Heart right ventricle (tissue), 16 donors: ENCODE results near the gene TBX15. TPM values are rescaled to one million over a fixed set of nuclear protein-coding genes. Genes with fewer than 3 reads are reported as not detected.

Experiments
- ATAC-seq, 8 donors: fragments of 200-7000 bp; cut with Tn5 transposase; one replicate each; pipeline ENCODE4 v1.9.1; 2020; ENCODE audit warnings: mild to moderate bottlenecking in 8 of 8, moderate library complexity in 8 of 8, moderate number of reproducible peaks in 1 of 8
- DNase-seq, 2 donors: peaks; one replicate each; pipeline ENCODE4 v3.0.0-alpha.2; 2020
- H3K27ac ChIP-seq, 10 donors: fragments of 200-600 bp; sonication (generic) in 2 of 10; one replicate each; pipeline versions ENCODE4 v1.5.0 to v1.8.0; 2020 to 2022; ENCODE audit warnings: mild to moderate bottlenecking in 3 of 10
- H3K27me3 ChIP-seq, 7 donors: fragments of 200-600 bp; one replicate each; pipeline ENCODE4 v1.8.0; 2021 to 2022; ENCODE audit warnings: mild to moderate bottlenecking in 2 of 7
- H3K36me3 ChIP-seq, 9 donors: fragments of 200-600 bp; sonication (generic) in 1 of 9; one replicate each; pipeline versions ENCODE4 v1.5.0 to v1.8.0; 2020 to 2022; ENCODE audit warnings: mild to moderate bottlenecking in 2 of 9
- H3K4me1 ChIP-seq, 9 donors: fragments of 200-600 bp; sonication (generic) in 1 of 9; one replicate each; pipeline versions ENCODE4 v1.5.0 to v1.8.0; 2020 to 2022; ENCODE audit warnings: mild to moderate bottlenecking in 4 of 9
- H3K4me3 ChIP-seq, 10 donors: fragments of 200-600 bp; sonication (generic) in 2 of 10; one replicate each; pipeline versions ENCODE4 v1.5.0 to v1.8.0; 2020 to 2022; ENCODE audit warnings: mild to moderate bottlenecking in 7 of 10, moderate library complexity in 2 of 10
- H3K9me3 ChIP-seq, 11 donors: fragments of 200-600 bp in 10 of 11; sonication (generic) in 2 of 11; one replicate each; pipeline versions ENCODE4 v1.5.0 to v1.8.0; 2013 to 2022; ENCODE audit warnings: mild to moderate bottlenecking in 2 of 11, control low read depth in 1 of 11, moderate library complexity in 1 of 11
- WGBS, 2 donors: extraction: QIAGEN DNeasy Blood & Tissue Kit; methylation state at CpG; one replicate each; pipeline ENCODE4 v1.1.7; 2013; ENCODE audit warnings: inconsistent platforms in 1 of 2; 5-methylcytosine and 5-hydroxymethylcytosine counted together
- intact Hi-C, 10 donors: fragments of 100-400 bp; cut with DNase I; formaldehyde crosslinking; loops; one replicate each; pipeline versions ENCODE4 v1.11.1 to v1.14.2; 2022
- polyA plus RNA-seq, 2 donors: library from polyadenylated mRNA; stranded (reverse); fragments of 200-250 nt; gene quantifications; one replicate each; pipeline ENCODE4 v1.2.3, GENCODE V29; 2013
- total RNA-seq, 10 donors: library from RNA; stranded (reverse); fragmentation: NEBNext Ultra II Directional in 3 of 10; extraction: Animal tissue kit (Norgen Biotek cat#: 25700) in 3 of 10; gene quantifications; one replicate each; pipeline versions ENCODE4 v1.2.1 to v1.2.4, GENCODE V29; 2021 to 2023
- TF ChIP-seq, protein P1 (sequence below), 9 donors: fragments of 200-600 bp; sonication (generic) in 2 of 9; IDR thresholded peaks; one replicate each; pipeline versions ENCODE4 v1.5.0 to v1.8.0; 2021 to 2022; ENCODE audit warnings: antibody characterized with exemption in 9 of 9, mild to moderate bottlenecking in 5 of 9, moderate library complexity in 1 of 9
- donor health status: Arrhythmogenic right ventricular cardiomyopathy.
- donor health status: ischemic (EF 13 %, LVEDD 7.1; RV severe dilation, severe dysfunction).
- donor health status: healthy with polysubstance abuse.
- donor health status: DM: no; HTN: yes; CAD: no.
- donor health status: DM: no; HTN: no; CAD: no.
- donor health status: ischemic (EF 25% LVEDD 6.9; RV normal size, moderate dysfunction).
- donor health status: ischemic (EF 25% LVEDD 5.7; RV mildly dilated, moderate dysfunction).
- donor health status: healthy.
- donor health status: DM: yes; HTN: yes; CAD: no.
- donor health status: Ischemic cardiomyopathy.
- donor health status: ischemic (EF 35%, LVEDD 5.7; RV mildly dilated, moderate dysfunction).
- donor health status: nonischemic (EF 11% LVEDD 7.7; RV severe dilation, severe dysfunction).
- donor health status: DM: yes; HTN: yes; CAD: no.
- donor health status: PGD.
- donor health status: ischemic (EF 29% LVEDD 5.4; RV normal size, mild dysfunction).
- donor health status: nonischemic (EF 23%, LVEDD 6.1; RV moderate dilation, normal function).

TBX15 gene
- total and polyA plus RNA-seq, 12 donors = 0.18 to 1.1 (median 0.47) TPM

DNA sequence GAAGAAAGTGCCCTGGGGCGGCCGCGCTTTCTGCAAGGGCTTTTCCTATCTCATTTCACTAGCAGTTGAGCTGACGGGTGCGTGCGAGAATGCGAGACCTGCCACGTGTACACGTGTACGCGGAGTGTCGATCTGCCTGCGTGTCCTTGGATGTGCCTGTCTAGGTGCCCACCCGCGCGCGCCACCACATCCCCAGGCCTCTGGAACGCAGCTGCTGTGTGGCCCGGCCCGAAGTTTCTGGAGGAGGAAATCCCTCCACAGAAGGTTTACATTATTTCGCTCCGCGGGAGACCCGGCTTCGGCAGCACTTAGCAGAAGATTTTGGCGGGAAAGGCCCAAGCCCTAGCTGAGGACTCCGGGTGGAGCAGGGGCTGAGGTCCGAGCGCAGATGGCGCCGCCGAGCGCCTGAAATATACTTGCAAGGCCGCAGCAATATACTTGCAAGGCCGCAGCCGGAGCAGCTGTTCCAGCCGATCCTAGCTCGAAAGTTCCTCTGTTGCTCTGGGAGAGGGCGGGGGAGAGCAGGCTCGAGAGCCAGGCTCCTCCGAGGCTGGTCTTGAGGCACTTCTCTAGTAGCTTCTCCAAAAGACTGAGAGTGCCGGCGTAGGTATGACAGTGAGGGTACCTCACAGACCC lies 3.9 kb downstream of the TBX15 start:
- TF ChIP-seq, protein P1, sequence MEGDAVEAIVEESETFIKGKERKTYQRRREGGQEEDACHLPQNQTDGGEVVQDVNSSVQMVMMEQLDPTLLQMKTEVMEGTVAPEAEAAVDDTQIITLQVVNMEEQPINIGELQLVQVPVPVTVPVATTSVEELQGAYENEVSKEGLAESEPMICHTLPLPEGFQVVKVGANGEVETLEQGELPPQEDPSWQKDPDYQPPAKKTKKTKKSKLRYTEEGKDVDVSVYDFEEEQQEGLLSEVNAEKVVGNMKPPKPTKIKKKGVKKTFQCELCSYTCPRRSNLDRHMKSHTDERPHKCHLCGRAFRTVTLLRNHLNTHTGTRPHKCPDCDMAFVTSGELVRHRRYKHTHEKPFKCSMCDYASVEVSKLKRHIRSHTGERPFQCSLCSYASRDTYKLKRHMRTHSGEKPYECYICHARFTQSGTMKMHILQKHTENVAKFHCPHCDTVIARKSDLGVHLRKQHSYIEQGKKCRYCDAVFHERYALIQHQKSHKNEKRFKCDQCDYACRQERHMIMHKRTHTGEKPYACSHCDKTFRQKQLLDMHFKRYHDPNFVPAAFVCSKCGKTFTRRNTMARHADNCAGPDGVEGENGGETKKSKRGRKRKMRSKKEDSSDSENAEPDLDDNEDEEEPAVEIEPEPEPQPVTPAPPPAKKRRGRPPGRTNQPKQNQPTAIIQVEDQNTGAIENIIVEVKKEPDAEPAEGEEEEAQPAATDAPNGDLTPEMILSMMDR (IDR thresholded peaks at IDR 0.05) = peak in 1 of 9 donors; percentile 3
- peak overlapping the region in 8 of 10 donors; percentile 5 to 44 (median 24) for H3K4me3 ChIP-seq
- ATAC-seq (peak in 2 of 8 donors; percentile 34 to 56), DNase-seq (peak in 1 of 2 donors; percentile 21)
- H3K36me3 ChIP-seq = no peaks in the 10 kb centered on the region
- intact Hi-C loops = no loop called here
- H3K9me3 ChIP-seq = no peaks in the 10 kb centered on the region
- 12 to 17% methylated on average over 43 of the region's 43 CpGs for WGBS, 2 donors
- peaks cover 11 to 100% (median 100%) of the 10 kb centered on the region in 7 donors for H3K27me3 ChIP-seq
- no peak overlapping the region for H3K27ac ChIP-seq
- H3K4me1 ChIP-seq = peaks cover 0 to 64% (median 46%) of the 10 kb centered on the region in 9 donors

DNA sequence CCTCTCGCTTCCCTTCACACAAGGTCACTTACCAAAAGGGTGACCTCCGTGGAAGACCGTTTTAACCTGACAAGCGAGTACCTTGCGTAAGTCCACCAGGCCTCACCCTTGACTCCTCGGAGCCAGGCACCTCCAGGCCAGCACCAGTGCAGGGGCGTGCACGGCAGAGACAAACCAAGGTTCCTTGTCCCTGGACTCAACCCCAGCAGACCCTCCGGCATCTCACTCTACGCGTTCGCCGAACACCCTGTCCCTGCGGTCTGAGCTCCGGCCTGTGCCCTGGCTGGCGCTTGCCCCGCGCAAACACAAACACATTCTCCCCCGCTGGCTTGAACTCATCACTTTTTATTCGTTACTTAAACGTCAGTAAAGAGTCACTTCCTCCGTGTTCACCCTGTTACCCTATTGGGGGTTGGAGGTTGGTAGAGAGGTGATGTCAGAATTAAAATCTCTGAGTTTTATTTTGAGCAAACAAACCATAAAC lies 4.5 kb downstream of the TBX15 start:
- no peak overlapping the region for H3K27ac ChIP-seq
- TF ChIP-seq, protein P1 (IDR thresholded peaks at IDR 0.05) = no peak
- WGBS, 2 donors = 22 to 31% methylated on average over 22 of the region's 22 CpGs
- H3K36me3 ChIP-seq = no peaks in the 10 kb centered on the region
- peaks cover 11 to 100% (median 100%) of the 10 kb centered on the region in 7 donors for H3K27me3 ChIP-seq
- ATAC-seq (no peak), DNase-seq (no peak)
- intact Hi-C loops = no loop called here
- H3K9me3 ChIP-seq = no peaks in the 10 kb centered on the region
- H3K4me3 ChIP-seq = no peak overlapping the region
- peaks cover 0 to 63% (median 46%) of the 10 kb centered on the region in 9 donors for H3K4me1 ChIP-seq

DNA sequence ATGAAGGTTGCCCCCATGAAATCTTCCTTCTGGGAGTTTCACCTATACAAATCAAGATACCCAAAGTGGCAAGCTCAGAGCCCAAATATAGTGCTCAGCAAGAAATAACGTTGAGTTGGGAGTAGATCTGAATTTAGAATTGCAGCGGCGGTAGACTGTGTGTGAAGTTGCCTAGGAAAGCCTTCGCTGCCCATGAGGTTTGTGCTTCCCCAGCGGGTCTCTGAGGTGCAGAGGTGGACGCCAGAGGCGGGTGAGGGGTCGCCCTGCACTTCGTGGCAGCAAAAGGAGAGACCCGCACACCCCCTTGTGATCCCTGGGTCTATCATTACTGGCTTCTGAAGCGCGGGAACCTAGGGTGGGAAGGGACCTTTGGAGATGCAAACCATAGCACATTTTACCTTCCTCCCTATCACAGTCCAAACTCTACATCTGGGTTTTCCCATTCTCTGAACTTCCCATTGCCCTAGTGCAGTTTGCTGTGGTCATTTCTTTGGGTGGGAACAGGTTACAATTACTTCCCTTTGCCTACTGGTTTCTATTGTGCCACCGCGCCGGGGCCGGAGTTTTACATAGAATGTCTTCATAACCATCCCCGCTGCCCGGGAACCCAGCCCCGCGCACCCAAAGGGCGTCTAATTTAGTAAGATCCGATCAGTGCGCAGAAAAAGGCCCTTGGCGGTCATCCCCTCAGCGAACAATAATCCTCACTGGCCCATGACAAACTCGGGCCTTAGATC lies 5.2 kb downstream of the TBX15 start:
- H3K4me1 ChIP-seq = peaks cover 0 to 57% (median 40%) of the 10 kb centered on the region in 9 donors
- H3K9me3 ChIP-seq = no peaks in the 10 kb centered on the region
- DNase-seq = no peak
- TF ChIP-seq, protein P1 (IDR thresholded peaks at IDR 0.05) = no peak
- H3K36me3 ChIP-seq = no peaks in the 10 kb centered on the region
- WGBS, 2 donors = 17 to 23% methylated on average over 26 of the region's 26 CpGs
- no peak overlapping the region for H3K4me3 ChIP-seq
- no peak overlapping the region for H3K27ac ChIP-seq
- intact Hi-C loops = no loop called here
- no peak for ATAC-seq
- H3K27me3 ChIP-seq = peaks cover 11 to 100% (median 100%) of the 10 kb centered on the region in 7 donors

DNA sequence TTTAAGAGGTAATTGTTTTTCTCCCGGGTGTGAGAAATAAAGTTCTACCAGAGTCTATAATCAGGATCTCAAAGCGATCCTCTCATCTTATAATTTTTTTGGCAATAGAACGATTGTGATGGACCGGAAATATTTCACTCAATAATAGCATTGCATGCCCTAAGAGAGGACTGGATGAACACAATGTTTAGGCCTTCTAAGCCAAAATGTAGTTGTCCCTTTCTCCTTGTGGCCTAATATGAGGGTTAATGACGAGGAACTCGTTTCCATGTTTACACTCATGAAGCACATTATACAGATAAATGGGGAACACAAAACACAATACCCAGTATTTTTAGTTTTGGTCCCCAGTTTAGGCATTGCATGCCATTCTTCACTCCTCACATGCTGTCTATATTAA lies 5.9 kb downstream of the TBX15 start:
- intact Hi-C loops = no loop called here
- no peak for ATAC-seq
- 45 to 46% methylated on average over 6 of the region's 6 CpGs for WGBS, 2 donors
- H3K9me3 ChIP-seq = no peaks in the 10 kb centered on the region
- no peak overlapping the region for H3K27ac ChIP-seq
- no peak for DNase-seq
- no peaks in the 10 kb centered on the region for H3K36me3 ChIP-seq
- no peak overlapping the region for H3K4me3 ChIP-seq
- TF ChIP-seq, protein P1 (IDR thresholded peaks at IDR 0.05) = no peak
- peaks cover 9 to 100% (median 100%) of the 10 kb centered on the region in 7 donors for H3K27me3 ChIP-seq
- H3K4me1 ChIP-seq = peaks cover 0 to 50% (median 33%) of the 10 kb centered on the region in 9 donors
